ELR (cell line): ENCODE results near the gene TOMM40.
"Not testable (repeated sequence)": the region's sequence is repeated elsewhere in the genome, so short reads cannot be mapped to it uniquely, and the experiment has no call there.

Source experiments
- DNase-seq: peaks from one replicate; pipeline ENCODE4 v3.0.0-alpha.2; 2015; ENCODE audit warnings: low read depth

The TOMM40 gene

DNA sequence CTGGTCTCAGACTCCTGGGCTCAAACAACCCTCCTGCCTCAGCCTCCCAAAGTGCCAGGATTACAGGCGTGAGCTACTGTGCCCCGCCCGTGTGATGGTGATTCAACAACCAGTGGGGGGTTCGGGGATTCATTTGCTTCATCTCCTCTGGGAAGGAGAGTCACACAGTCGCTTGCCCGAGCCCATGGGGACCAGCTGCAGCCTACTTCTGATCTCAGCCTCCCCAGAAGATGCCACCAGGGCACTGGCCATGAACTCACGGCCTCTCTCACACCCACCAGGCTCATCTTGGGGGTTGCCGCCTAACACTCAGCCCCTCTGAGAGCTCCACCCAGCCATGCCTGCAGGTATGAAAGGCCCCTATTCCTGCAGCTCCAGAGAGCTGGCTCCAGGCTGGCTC, 6.8 kb downstream of the TOMM40 start:
- DNase-seq: no peak

DNA sequence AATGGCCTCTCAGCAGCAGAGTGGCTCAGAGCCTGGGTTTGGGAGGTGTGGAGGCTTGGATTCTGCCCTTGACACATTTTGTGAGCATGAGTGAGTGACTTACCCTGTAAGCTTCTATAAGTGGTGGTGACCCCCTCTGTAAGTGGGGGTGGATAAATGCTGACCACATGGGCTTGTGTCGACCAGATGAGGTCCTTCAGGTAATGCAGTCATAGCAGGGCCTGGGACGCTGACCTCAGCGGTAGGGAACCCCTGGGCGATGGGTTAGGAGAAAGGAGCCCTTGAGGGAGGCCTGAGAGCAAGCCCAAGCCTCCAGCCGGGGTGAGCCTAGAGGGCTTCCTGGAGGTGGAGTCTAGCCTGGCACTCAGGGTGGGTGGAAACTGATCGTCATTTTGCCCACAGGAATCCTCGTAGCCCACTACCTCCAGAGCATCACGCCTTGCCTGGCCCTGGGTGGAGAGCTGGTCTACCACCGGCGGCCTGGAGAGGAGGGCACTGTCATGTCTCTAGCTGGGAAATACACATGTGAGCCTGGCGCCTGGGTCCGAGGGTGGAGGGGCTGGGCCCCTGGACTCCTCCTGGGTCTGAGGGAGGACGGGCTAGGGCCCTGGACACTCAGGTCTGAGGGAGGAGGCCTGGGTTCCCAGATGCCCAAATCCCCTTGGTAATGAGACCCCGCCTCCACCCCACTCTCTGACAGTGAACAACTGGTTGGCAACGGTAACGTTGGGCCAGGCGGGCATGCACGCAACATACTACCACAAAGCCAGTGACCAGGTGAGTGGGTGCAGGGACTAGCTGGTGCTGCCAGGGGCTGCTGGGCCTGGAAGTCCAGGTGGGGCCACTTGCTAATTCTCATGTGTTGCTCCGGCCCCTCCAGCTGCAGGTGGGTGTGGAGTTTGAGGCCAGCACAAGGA, 9.5 kb downstream of the TOMM40 start:
- no peak for DNase-seq

DNA sequence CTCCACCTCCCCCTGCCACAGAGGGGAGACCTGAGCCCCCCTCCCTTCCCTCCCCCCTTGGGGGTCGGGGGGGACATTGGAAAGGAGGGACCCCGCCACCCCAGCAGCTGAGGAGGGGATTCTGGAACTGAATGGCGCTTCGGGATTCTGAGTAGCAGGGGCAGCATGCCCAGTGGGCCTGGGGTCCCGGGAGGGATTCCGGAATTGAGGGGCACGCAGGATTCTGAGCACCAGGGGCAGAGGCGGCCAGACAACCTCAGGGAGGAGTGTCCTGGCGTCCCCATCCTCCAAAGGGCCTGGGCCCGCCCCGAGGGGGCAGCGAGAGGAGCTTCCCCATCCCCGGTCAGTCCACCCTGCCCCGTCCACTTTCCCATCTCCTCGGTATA, 12.2 kb downstream of the TOMM40 start:
- no peak for DNase-seq

DNA sequence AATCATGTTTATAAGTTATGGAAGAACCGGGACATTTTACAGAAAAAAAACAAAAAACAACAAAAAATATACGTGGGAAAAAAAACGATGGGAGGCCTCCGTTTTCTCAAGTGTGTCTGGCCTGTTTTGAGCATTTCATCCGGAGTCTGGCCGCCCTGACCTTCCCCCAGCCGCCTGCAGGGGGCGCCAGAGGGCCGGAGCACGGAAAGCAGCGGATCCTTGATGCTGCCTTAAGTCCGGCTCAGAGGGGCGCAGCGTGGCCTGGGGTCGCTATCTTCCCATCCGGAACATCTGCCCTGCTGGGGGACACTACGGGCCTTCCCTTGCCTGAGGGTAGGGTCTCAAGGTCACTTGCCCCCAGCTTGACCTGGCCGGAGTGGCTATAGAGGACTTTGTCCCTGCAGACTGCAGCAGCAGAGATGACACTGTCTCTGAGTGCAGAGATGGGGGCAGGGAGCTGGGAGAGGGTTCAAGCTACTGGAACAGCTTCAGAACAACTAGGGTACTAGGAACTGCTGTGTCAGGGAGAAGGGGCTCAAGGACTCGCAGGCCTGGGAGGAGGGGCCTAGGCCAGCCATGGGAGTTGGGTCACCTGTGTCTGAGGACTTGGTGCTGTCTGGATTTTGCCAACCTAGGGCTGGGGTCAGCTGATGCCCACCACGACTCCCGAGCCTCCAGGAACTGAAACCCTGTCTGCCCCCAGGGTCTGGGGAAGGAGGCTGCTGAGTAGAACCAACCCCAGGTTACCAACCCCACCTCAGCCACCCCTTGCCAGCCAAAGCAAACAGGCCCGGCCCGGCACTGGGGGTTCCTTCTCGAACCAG, 12.8 kb downstream of the TOMM40 start:
- peak; percentile 62 for DNase-seq

DNA sequence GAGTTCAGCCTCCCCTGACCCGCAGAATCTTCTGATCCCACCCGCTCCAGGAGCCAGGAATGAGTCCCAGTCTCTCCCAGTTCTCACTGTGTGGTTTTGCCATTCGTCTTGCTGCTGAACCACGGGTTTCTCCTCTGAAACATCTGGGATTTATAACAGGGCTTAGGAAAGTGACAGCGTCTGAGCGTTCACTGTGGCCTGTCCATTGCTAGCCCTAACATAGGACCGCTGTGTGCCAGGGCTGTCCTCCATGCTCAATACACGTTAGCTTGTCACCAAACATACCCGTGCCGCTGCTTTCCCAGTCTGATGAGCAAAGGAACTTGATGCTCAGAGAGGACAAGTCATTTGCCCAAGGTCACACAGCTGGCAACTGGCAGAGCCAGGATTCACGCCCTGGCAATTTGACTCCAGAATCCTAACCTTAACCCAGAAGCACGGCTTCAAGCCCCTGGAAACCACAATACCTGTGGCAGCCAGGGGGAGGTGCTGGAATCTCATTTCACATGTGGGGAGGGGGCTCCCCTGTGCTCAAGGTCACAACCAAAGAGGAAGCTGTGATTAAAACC, 13.5 kb downstream of the TOMM40 start:
- DNase-seq: no peak

DNA sequence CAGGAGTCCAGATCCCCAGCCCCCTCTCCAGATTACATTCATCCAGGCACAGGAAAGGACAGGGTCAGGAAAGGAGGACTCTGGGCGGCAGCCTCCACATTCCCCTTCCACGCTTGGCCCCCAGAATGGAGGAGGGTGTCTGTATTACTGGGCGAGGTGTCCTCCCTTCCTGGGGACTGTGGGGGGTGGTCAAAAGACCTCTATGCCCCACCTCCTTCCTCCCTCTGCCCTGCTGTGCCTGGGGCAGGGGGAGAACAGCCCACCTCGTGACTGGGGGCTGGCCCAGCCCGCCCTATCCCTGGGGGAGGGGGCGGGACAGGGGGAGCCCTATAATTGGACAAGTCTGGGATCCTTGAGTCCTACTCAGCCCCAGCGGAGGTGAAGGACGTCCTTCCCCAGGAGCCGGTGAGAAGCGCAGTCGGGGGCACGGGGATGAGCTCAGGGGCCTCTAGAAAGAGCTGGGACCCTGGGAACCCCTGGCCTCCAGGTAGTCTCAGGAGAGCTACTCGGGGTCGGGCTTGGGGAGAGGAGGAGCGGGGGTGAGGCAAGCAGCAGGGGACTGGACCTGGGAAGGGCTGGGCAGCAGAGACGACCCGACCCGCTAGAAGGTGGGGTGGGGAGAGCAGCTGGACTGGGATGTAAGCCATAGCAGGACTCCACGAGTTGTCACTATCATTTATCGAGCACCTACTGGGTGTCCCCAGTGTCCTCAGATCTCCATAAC, 14.5 kb downstream of the TOMM40 start, which contains the start of gene APOE:
Gene APOE, plus strand, starts transcription at position 360 of the 724 bp plus-strand sequence. CDS start 829 bp downstream, outside the sequence.
- peak; percentile 20 for DNase-seq

DNA sequence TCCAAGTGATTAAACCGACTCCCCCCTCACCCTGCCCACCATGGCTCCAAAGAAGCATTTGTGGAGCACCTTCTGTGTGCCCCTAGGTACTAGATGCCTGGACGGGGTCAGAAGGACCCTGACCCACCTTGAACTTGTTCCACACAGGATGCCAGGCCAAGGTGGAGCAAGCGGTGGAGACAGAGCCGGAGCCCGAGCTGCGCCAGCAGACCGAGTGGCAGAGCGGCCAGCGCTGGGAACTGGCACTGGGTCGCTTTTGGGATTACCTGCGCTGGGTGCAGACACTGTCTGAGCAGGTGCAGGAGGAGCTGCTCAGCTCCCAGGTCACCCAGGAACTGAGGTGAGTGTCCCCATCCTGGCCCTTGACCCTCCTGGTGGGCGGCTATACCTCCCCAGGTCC, 16.6 kb downstream of the TOMM40 start:
- DNase-seq: no peak

DNA sequence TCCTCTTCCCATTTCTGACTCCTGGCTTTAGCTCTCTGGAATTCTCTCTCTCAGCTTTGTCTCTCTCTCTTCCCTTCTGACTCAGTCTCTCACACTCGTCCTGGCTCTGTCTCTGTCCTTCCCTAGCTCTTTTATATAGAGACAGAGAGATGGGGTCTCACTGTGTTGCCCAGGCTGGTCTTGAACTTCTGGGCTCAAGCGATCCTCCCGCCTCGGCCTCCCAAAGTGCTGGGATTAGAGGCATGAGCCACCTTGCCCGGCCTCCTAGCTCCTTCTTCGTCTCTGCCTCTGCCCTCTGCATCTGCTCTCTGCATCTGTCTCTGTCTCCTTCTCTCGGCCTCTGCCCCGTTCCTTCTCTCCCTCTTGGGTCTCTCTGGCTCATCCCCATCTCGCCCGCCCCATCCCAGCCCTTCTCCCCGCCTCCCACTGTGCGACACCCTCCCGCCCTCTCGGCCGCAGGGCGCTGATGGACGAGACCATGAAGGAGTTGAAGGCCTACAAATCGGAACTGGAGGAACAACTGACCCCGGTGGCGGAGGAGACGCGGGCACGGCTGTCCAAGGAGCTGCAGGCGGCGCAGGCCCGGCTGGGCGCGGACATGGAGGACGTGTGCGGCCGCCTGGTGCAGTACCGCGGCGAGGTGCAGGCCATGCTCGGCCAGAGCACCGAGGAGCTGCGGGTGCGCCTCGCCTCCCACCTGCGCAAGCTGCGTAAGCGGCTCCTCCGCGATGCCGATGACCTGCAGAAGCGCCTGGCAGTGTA, 17.2 kb downstream of the TOMM40 start:
- DNase-seq: no peak

DNA sequence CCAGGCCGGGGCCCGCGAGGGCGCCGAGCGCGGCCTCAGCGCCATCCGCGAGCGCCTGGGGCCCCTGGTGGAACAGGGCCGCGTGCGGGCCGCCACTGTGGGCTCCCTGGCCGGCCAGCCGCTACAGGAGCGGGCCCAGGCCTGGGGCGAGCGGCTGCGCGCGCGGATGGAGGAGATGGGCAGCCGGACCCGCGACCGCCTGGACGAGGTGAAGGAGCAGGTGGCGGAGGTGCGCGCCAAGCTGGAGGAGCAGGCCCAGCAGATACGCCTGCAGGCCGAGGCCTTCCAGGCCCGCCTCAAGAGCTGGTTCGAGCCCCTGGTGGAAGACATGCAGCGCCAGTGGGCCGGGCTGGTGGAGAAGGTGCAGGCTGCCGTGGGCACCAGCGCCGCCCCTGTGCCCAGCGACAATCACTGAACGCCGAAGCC, 17.8 kb downstream of the TOMM40 start:
- DNase-seq: no peak

DNA sequence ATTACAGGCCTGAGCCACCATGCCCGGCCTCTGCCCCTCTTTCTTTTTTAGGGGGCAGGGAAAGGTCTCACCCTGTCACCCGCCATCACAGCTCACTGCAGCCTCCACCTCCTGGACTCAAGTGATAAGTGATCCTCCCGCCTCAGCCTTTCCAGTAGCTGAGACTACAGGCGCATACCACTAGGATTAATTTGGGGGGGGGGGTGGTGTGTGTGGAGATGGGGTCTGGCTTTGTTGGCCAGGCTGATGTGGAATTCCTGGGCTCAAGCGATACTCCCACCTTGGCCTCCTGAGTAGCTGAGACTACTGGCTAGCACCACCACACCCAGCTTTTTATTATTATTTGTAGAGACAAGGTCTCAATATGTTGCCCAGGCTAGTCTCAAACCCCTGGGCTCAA, 18.7 kb downstream of the TOMM40 start:
- DNase-seq: no peak

DNA sequence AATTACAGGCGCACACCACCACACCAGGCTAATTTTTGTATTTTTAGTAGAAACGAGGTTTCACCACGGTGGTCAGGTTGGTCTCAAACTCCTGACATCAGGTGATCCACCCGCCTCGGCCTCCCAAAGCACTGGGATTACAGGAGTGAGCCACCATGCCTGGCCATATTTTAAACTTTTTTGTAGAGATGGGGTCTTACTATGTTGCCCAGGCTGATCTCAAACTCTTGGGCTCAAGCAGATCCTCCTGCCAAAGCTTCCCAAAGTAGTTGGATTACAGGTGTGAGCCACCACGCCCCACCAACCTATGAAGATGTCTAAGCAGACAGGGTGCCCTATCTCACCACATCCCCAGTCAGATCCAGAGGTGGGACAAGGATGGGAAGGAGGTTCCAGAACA, 20.8 kb downstream of the TOMM40 start:
- not testable (repeated sequence) for DNase-seq

DNA sequence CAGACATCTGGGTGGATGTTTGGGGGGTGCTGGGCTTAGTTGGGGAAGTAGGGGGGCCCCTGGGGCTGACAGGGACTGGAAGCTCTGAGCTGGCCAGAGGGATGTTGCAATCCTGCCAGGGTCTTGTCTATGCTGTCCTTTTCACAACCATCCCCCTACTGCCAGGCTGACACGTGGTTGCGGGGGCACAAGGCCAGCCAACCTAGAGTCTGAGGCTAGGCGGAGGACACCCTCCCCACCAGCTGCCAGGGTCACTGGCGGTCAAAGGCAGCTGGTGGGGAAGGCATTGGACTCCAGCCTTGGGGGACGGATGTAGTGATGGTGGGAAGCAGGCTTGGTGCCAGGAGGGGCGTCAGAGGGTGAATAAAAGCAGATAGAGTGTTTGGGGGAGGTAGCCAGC, 21.8 kb downstream of the TOMM40 start:
- DNase-seq: no peak

DNA sequence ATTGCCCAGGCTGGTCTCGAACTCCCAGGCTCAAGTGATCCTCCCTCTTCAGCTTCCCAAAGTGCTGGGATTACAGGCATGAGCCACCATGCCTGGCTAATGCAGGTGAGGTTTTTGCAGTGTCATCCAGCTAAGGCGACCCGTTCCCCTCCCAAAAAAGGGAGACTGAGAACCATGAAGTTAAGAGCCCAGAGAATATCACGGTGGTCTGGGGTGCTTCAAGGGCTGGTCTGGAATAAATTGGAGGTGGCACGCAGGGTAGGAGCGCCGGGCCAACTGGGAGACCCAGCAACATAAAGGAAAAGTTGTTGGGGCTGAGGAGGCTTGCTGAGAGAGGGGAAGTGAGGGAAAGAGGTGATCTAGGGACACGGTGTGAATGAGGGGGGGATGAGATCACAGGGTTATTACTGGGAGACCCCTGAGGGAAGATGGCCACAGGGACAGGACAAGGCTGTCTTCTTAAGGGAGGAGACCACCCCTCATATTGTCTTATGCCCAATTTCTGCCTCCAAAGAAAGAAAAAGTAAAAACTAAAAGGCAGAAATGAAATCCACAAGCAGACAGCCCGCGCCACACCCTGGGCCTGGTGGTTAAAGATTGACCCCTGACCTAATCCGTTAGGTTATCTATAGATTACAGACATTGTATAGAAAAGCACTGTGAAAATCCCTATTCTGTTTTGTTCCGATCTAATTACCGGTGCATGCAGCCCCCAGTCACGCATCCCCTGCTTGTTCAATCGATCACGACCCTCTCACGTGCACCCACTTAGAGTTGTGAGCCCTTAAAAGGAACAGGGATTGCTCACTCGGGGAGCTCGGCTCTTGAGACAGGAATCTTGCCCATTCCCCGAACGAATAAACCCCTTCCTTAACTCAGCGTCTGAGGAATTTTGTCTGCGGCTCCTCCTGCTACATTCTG, 22.7 kb downstream of the TOMM40 start:
- DNase-seq: not testable (repeated sequence)

DNA sequence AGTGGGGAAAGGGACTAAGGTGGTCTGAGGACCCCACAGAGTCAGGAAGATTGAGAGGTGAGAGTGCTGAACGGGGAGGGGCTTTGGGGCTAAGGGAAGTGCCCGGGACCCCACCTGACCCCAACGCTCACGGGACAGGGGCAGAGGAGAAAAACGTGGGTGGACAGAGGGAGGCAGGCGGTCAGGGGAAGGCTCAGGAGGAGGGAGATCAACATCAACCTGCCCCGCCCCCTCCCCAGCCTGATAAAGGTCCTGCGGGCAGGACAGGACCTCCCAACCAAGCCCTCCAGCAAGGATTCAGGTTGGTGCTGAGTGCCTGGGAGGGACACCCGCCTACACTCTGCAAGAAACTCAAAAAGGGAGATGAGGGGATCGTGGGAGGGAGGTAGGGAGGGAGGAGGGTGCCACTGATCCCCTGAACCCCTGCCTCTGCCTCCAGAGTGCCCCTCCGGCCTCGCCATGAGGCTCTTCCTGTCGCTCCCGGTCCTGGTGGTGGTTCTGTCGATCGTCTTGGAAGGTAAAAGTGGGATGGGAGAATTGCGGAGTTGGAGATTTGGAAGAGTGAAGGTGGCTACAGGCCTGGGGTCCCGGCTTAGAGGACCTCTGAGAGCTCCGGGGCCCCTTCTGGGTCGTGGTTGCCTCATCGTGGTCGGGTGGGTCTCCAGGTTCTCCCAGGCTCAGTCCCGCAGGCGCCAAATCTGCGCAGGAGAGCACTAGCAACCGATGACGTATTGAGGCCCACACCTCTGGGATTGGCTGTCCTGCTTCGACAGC, 23.6 kb downstream of the TOMM40 start, which contains the start of gene APOC1:
Gene APOC1, plus strand, starts transcription at position 176 of the 774 bp plus-strand sequence. Its CDS starts 284 bp downstream, at position 460.
- peak; percentile 84 for DNase-seq

DNA sequence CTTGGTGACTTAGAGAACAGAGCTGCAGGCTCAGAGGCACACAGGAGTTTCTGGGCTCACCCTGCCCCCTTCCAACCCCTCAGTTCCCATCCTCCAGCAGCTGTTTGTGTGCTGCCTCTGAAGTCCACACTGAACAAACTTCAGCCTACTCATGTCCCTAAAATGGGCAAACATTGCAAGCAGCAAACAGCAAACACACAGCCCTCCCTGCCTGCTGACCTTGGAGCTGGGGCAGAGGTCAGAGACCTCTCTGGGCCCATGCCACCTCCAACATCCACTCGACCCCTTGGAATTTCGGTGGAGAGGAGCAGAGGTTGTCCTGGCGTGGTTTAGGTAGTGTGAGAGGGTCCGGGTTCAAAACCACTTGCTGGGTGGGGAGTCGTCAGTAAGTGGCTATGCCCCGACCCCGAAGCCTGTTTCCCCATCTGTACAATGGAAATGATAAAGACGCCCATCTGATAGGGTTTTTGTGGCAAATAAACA, 33.2 kb downstream of the TOMM40 start:
- DNase-seq: no peak

DNA sequence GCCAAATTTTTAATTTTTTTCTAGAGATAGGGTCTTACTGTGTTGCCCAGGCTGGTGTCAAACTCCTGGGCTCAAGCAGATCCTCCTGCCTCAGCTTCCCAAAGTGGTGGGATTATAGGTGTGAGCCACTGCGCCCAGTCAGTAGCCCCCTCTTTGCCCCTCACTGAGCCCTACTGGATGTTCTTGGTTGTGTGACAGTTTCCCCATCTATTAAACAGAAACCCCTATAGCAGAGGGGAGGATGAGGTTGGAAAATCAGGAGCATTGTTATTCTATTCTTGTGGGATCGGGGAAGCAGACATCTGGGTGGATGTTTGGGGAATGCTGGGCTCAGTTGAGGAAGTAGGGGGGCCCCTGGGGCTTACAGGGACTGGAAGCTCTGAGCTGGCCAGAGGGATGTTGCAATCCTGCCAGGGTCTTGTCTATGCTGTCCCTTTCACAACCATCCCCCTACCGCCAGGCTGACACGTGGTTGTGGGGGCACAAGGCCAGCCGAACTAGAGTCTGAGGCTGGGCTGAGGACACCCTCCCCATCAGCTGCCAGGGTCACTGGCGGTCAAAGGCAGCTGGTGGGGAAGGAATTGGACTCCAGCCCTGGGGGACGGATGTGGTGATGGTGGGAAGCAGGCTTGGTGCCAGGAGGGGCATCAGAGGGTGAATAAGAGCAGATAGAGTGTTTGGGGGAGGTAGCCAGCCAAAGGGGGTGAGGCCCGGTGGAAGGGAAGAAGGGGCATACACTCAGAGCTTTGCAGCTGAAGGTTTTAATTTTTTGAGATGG, 34.2 kb downstream of the TOMM40 start:
- peak; percentile 35 for DNase-seq

DNA sequence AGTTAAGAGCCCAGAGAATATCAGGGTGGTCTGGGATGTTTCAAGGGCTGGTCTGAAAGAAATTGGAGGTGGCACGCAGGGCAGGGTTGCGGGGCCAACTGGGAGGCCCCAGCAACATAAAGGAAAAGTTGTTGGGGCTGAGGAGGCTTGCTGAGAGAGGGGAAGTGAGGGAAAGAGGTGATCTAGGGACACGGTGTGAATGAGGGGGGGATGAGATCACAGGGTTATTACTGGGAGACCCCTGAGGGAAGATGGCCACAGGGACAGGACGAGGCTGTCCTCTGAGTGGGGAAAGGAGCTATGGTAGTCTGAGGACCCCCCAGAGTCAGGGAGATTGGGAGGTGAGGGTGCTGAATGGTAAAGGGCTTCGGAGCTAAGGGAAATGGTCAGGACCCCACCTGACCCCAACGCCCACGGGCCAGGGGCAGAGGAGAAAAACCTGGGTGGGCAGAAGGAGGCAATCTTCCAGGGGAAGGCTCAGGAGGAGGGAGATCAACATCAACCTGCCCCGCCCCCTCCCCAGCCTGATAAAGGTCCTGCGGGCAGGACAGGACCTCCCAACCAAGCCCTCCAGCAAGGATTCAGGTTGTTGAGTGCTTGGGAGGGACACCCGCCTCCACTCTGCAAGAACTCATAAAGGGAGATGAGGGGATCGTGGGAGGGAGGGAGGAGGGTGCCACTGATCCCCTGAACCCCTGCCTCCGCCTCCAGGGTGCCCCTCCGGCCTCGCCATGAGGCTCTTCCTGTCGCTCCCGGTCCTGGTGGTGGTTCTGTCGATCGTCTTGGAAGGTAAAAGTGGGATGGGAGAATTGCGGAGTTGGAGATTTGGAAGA, 35.4 kb downstream of the TOMM40 start:
- not testable (repeated sequence) for DNase-seq
